Measurements from ENCODE around the gene LAMA5. TPM values are rescaled to one million over a fixed set of nuclear protein-coding genes. Genes with fewer than 3 reads are reported as not detected.

The LAMA5 gene
- total RNA-seq, 2 donors from 2014 or later, result 170 to 272 TPM

DNA sequence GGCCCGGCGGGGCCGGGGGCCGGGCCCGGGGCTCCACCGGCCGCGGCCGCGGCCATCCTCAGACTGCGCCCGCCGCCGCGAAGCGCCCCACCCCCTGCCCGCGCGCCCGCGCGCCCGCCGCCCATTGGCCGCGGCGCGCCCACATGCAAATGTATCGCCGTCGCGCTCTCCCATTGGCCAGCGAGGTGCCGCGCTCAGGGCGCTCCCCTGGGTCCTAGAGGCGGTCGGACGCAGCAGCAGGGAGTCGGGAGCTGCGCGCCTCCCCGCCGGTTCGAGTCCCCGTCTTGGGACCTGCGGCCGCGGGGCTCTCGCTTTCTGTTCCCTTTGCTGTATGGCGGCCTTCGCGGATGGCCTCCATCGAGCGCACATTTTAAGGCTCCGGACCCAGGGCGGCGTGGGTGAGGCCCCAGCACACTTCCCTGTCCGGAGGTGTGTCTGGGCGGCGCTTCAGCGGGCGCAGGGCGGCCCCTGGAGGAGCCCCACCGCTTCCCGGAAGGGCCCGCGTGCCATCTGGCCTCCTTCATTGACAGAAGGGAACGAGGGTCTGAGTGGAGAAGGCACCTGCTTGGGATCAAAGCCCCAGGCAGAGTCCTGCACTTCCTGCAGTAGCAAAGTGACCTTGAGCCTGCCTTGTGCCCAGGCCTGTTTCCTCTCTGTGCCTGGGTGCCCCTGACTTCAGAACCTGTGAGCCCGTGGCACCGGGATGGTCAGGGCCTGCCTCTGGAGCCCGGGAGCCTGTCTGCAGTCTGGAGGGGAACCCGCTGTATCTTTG is 40.3 kb upstream of the LAMA5 start, which contains the start of gene CABLES2:
TSS of gene CABLES2 (minus strand) at position 65 of the 772 bp plus-strand sequence. CDS start at position 56, 9 bp downstream.
- no peaks in the 10 kb centered on the region for H3K36me3 ChIP-seq
- WGBS, result 17% methylated on average over 17 of the region's 73 CpGs
- no peaks in the 10 kb centered on the region for H3K9me3 ChIP-seq
- TF ChIP-seq CTCF (IDR thresholded peaks at IDR 0.05) (peak in 2 of 4 experiments; percentile 60 to 62), POLR2A (IDR thresholded peaks at IDR 0.05) (peak; percentile 28), POLR2AphosphoS5 (IDR thresholded peaks at IDR 0.05) (peak; percentile 81)
- intact Hi-C loops (cut with DNase I), result loop anchor here (5.0 kb wide), 1 partner anchor 210 kb away; no protein-coding TSS in a partner anchor
- peak; percentile 94 for DNase-seq (ENCODE audit: low spot score)
- H3K4me3 ChIP-seq, result peak within 1 kb of the TSS; percentile 60 to 63
- peaks cover 23% of the 10 kb centered on the region for H3K4me1 ChIP-seq (replicated peaks)
- H3K27me3 ChIP-seq (replicated peaks; ENCODE audit: insufficient read depth), result no peaks in the 10 kb centered on the region
- H3K27ac ChIP-seq, result peak within 1 kb of the TSS in 1 of 2 donors; percentile 36

GRCh38 chr20:62406635-62407176 is 39.6 kb upstream of the LAMA5 start:
- 1% methylated on average over 17 of the region's 42 CpGs for WGBS
- Histone ChIP-seq H3K4me1 (replicated peaks) (peaks cover 23% of the 10 kb centered on the region), H3K27ac (peak overlapping the region in 1 of 2 donors; percentile 36), H3K4me3 (peak overlapping the region; percentile 60 to 63), H3K36me3 (no peaks in the 10 kb centered on the region), H3K9me3 (no peaks in the 10 kb centered on the region), H3K27me3 (replicated peaks; ENCODE audit: insufficient read depth) (no peaks in the 10 kb centered on the region)
- no peak for DNase-seq (ENCODE audit: low spot score)
- TF ChIP-seq CTCF (IDR thresholded peaks at IDR 0.05) (no peak), POLR2A (IDR thresholded peaks at IDR 0.05) (no peak), POLR2AphosphoS5 (IDR thresholded peaks at IDR 0.05) (no peak)
- intact Hi-C loops (cut with DNase I), result loop anchor here (5.0 kb wide), 1 partner anchor 211 kb away; no protein-coding TSS in a partner anchor

DNA sequence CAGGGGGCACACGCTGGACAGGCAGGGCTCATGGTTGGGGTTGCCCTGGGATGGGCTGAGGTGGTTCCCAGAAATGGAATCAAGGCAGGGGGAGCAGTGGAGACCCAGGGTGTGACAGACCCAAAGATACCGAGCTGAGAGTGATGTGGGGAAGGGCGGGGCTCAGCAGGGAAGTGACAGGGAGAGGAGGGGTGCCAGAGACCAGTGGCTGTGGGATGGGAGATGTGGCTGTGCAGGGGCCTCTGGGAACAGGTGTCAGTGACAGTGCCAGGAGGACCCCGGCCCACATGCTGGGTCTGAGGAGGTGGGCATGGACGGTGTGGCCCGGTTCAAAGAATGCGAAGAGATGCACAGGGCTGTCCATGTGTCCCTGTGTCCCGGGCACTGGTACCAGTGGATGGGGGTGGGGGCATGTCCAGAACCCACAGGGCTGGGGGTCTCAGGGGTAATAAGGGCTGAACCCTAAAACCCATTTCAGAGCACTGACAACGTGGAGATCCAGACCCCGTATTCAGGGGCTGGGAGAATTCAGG is 38.9 kb upstream of the LAMA5 start:
- intact Hi-C loops (cut with DNase I), result loop anchor here (5.0 kb wide), 1 partner anchor 211 kb away; no protein-coding TSS in a partner anchor
- Histone ChIP-seq H3K4me1 (replicated peaks) (peaks cover 23% of the 10 kb centered on the region), H3K36me3 (no peaks in the 10 kb centered on the region), H3K4me3 (peak overlapping the region in 1 of 2 donors; percentile 63), H3K9me3 (no peaks in the 10 kb centered on the region), H3K27me3 (replicated peaks; ENCODE audit: insufficient read depth) (no peaks in the 10 kb centered on the region), H3K27ac (no peak overlapping the region)
- WGBS, result 42% methylated on average over 10 of the region's 10 CpGs
- DNase-seq (ENCODE audit: low spot score), result no peak
- TF ChIP-seq CTCF (IDR thresholded peaks at IDR 0.05) (no peak), POLR2A (IDR thresholded peaks at IDR 0.05) (no peak), POLR2AphosphoS5 (IDR thresholded peaks at IDR 0.05) (no peak)

- 64% methylated on average over 23 of the region's 23 CpGs for WGBS
- Histone ChIP-seq H3K4me3 (no peak overlapping the region), H3K4me1 (replicated peaks) (peaks cover 21% of the 10 kb centered on the region), H3K27ac (no peak overlapping the region), H3K9me3 (no peaks in the 10 kb centered on the region), H3K36me3 (no peaks in the 10 kb centered on the region), H3K27me3 (replicated peaks; ENCODE audit: insufficient read depth) (no peaks in the 10 kb centered on the region)
- DNase-seq (ENCODE audit: low spot score), result no peak
- no peak for TF ChIP-seq POLR2AphosphoS5 (IDR thresholded peaks at IDR 0.05)
- no peak for TF ChIP-seq POLR2A (IDR thresholded peaks at IDR 0.05)
- TF ChIP-seq CTCF (IDR thresholded peaks at IDR 0.05), result peak in 2 of 4 experiments; percentile 45 to 64
- intact Hi-C loops (cut with DNase I), result loop anchor here (5.0 kb wide), 1 partner anchor 212 kb away; no protein-coding TSS in a partner anchor
Measured at GRCh38 chr20:62405108-62405980, 38.2 kb upstream of the LAMA5 start.

Measured in prostate gland (tissue), 2 donors.